Caco-2 (cell line): ENCODE measurements around the gene JARID2. TPM values are rescaled to one million over a fixed set of nuclear protein-coding genes. Genes with fewer than 3 reads are reported as not detected.

Experiments
- BruUV-seq: library from RNA; stranded (reverse); fragments of 400-500 nt; replicated peaks from 2 replicates; lab custom pipeline; 2021; lab: Mats Ljungman, UMichigan
- CTCF ChIA-PET: fragments of 300-600 bp; sonication (Branson Sonifier 250); formaldehyde crosslinking; loops from one replicate; lab custom pipeline; 2022; ENCODE audit warnings: antibody characterized with exemption; lab: Charles Lee
- POLR2A ChIA-PET: fragments of 300-600 bp; sonication (Branson Sonifier 250); formaldehyde crosslinking; loops from one replicate; lab custom pipeline; 2022; ENCODE audit warnings: antibody characterized with exemption; lab: Charles Lee
- DNase-seq, 2 experiments: peaks; one replicate each; pipeline versions ENCODE4 v3.0.0 to v3.0.0-alpha.2; 2020 to 2022
- H3K27me3 ChIP-seq: replicated peaks from 2 replicates; pipeline ENCODE4 v1.6.0; 2011; ENCODE audit warnings: low read length; ENCODE audit not compliant: control insufficient read depth, insufficient read depth
- H3K36me3 ChIP-seq: 2 replicates; pipeline ENCODE4 v1.5.1; 2011; ENCODE audit warnings: low read length; ENCODE audit not compliant: control insufficient read depth, insufficient read depth
- H3K4me1 ChIP-seq: fragments of 250-450 bp; sonication (Bioruptor Pico); 2 replicates; pipeline ENCODE4 v1.5.1; 2020; ENCODE audit warnings: mild to moderate bottlenecking
- H3K4me3 ChIP-seq: 2 replicates; pipeline ENCODE4 v1.5.1; 2011; ENCODE audit warnings: low read depth, mild to moderate bottlenecking, control low read depth, low read length
- H3K9me3 ChIP-seq: fragments of 250-450 bp; sonication (Bioruptor Pico); 2 replicates; pipeline ENCODE4 v1.5.1; 2020; ENCODE audit warnings: mild to moderate bottlenecking, moderate library complexity
- H3K27ac Mint-ChIP-seq: one replicate; pipeline ENCODE4 v1.8.0; 2022; ENCODE audit warnings: mixed read lengths; ENCODE audit not compliant: unreplicated experiment
- H3K27me3 Mint-ChIP-seq: one replicate; pipeline ENCODE4 v1.8.0; 2022; ENCODE audit warnings: mixed read lengths; ENCODE audit not compliant: insufficient read depth, unreplicated experiment
- H3K36me3 Mint-ChIP-seq: one replicate; pipeline ENCODE4 v1.8.0; 2022; ENCODE audit warnings: mild to moderate bottlenecking, mixed read lengths; ENCODE audit not compliant: insufficient read depth, unreplicated experiment
- H3K4me1 Mint-ChIP-seq: one replicate; pipeline ENCODE4 v1.8.0; 2022; ENCODE audit warnings: low read depth, mixed read lengths; ENCODE audit not compliant: unreplicated experiment
- H3K4me3 Mint-ChIP-seq: one replicate; pipeline ENCODE4 v1.8.0; 2022; ENCODE audit warnings: mild to moderate bottlenecking, moderate library complexity, mixed read lengths; ENCODE audit not compliant: unreplicated experiment
- H3K9me3 Mint-ChIP-seq: one replicate; pipeline ENCODE4 v1.8.0; 2022; ENCODE audit warnings: mixed read lengths; ENCODE audit not compliant: unreplicated experiment
- CTCF ChIP-seq, 2 experiments: fragments of 200-600 bp in 1 of 2; IDR thresholded peaks; 1 replicate in 1 of 2; 2 replicates in 1 of 2; pipeline versions ENCODE4 v1.5.1 to v1.8.0; 2011 to 2022; ENCODE audit warnings: antibody characterized with exemption in 1 of 2, control low read depth in 1 of 2, inconsistent platforms in 1 of 2, low read depth in 1 of 2, low read length in 1 of 2, mild to moderate bottlenecking in 1 of 2, moderate library complexity in 1 of 2; ENCODE audit not compliant: insufficient read depth in 1 of 2, severe bottlenecking in 1 of 2, unreplicated experiment in 1 of 2
- intact Hi-C: fragments of 100-400 bp; cut with micrococcal nuclease; formaldehyde crosslinking; loops from one replicate; pipeline ENCODE4 v1.10.0; 2022; ENCODE audit not compliant: unreplicated experiment
- total RNA-seq: library from RNA; stranded (reverse); gene quantifications from 2 replicates; pipeline ENCODE4 v1.2.3, GENCODE V29; 2022

The JARID2 gene
- total RNA-seq, 1 experiment from 2014 or later = 18.3 TPM

GRCh38 chr6:15403094-15403755, 157.4 kb downstream of the JARID2 start:
- no peak for DNase-seq
- intact Hi-C loops = no loop called here
- BruUV-seq = no TSS peak
- Mint-ChIP-seq H3K9me3 (no peaks in the 10 kb centered on the region), H3K27me3 (no peaks in the 10 kb centered on the region), H3K4me1 (peaks cover 61% of the 10 kb centered on the region), H3K27ac (peak overlapping the region; percentile 19), H3K36me3 (no peaks in the 10 kb centered on the region), H3K4me3 (peak overlapping the region; percentile 11)
- ChIA-PET CTCF (interaction anchor here (0.6 kb wide), 1 partner anchor 1148 kb away, joined by 4 read pairs; no protein-coding TSS in a partner anchor), POLR2A (no interaction called here)
- H3K4me1 ChIP-seq = peaks cover 53% of the 10 kb centered on the region
- TF ChIP-seq CTCF (IDR thresholded peaks at IDR 0.05; ENCODE audit: insufficient read depth in 1 of 2, low read depth in 1 of 2, low read length in 1 of 2, severe bottlenecking in 1 of 2, unreplicated experiment in 1 of 2) = no peak
- H3K27me3 ChIP-seq = no peaks in the 10 kb centered on the region
- H3K9me3 ChIP-seq = no peaks in the 10 kb centered on the region
- H3K36me3 ChIP-seq = no peaks in the 10 kb centered on the region
- H3K4me3 ChIP-seq = no peak overlapping the region

- Mint-ChIP-seq H3K9me3 (no peaks in the 10 kb centered on the region), H3K36me3 (peaks cover 5% of the 10 kb centered on the region), H3K27ac (no peak overlapping the region), H3K27me3 (no peaks in the 10 kb centered on the region), H3K4me3 (no peak overlapping the region), H3K4me1 (peaks cover 74% of the 10 kb centered on the region)
- CTCF ChIA-PET = no interaction called here
- H3K9me3 ChIP-seq = no peaks in the 10 kb centered on the region
- H3K27me3 ChIP-seq = no peaks in the 10 kb centered on the region
- H3K4me1 ChIP-seq = peaks cover 60% of the 10 kb centered on the region
- BruUV-seq = no TSS peak
- intact Hi-C loops = no loop called here
- H3K36me3 ChIP-seq = no peaks in the 10 kb centered on the region
- POLR2A ChIA-PET = no interaction called here
- H3K4me3 ChIP-seq = no peak overlapping the region
- no peak for TF ChIP-seq CTCF (IDR thresholded peaks at IDR 0.05; ENCODE audit: insufficient read depth in 1 of 2, low read depth in 1 of 2, low read length in 1 of 2, severe bottlenecking in 1 of 2, unreplicated experiment in 1 of 2)
- DNase-seq = no peak
Measured at GRCh38 chr6:15404685-15404980, 158.8 kb downstream of the JARID2 start.

- Mint-ChIP-seq H3K27me3 (no peaks in the 10 kb centered on the region), H3K9me3 (no peaks in the 10 kb centered on the region), H3K4me1 (peaks cover 73% of the 10 kb centered on the region), H3K36me3 (peaks cover 12% of the 10 kb centered on the region), H3K4me3 (no peak overlapping the region), H3K27ac (no peak overlapping the region)
- Histone ChIP-seq H3K4me1 (peaks cover 62% of the 10 kb centered on the region), H3K4me3 (no peak overlapping the region), H3K36me3 (no peaks in the 10 kb centered on the region), H3K9me3 (no peaks in the 10 kb centered on the region), H3K27me3 (no peaks in the 10 kb centered on the region)
- TF ChIP-seq CTCF (IDR thresholded peaks at IDR 0.05; ENCODE audit: insufficient read depth in 1 of 2, low read depth in 1 of 2, low read length in 1 of 2, severe bottlenecking in 1 of 2, unreplicated experiment in 1 of 2) = no peak
- CTCF ChIA-PET = no interaction called here
- DNase-seq = no peak
- intact Hi-C loops = no loop called here
- POLR2A ChIA-PET = no interaction called here
- BruUV-seq = no TSS peak
Measured at GRCh38 chr6:15405129-15406068, 159.5 kb downstream of the JARID2 start.
